ENCODE measurements around the gene COL4A2. TPM values are rescaled to one million over a fixed set of nuclear protein-coding genes. Genes with fewer than 3 reads are reported as not detected.
A peak's percentile ranks its signal among the peaks of the same experiment; 100 is the strongest.

The COL4A2 gene
- total RNA-seq, 4 donors from 2014 or later, result 75.1 to 322 (median 115) TPM

GRCh38 chr13:110269509-110270185 lies 37.4 kb upstream of the COL4A2 start:
- Histone ChIP-seq H3K36me3 (no peaks in the 10 kb centered on the region), H3K9me3 (no peaks in the 10 kb centered on the region), H3K4me1 (peaks cover 0 to 9% (median 4%) of the 10 kb centered on the region in 4 donors), H3K27me3 (no peaks in the 10 kb centered on the region), H3K4me3 (no peak overlapping the region), H3K27ac (peak overlapping the region in 2 of 4 donors; percentile 19 to 49)
- TF ChIP-seq POLR2AphosphoS5 (IDR thresholded peaks at IDR 0.05), result no peak
- TF ChIP-seq CTCF (IDR thresholded peaks at IDR 0.05), result no peak
- TF ChIP-seq EP300 (IDR thresholded peaks at IDR 0.05; ENCODE audit: low read depth), result no peak
- DNase-seq, result no peak
- in situ Hi-C loops (cut with MboI; ENCODE audit: low pct_ligation_motif_present in 1 of 4, low pct_unique_long_range_greater_than_20kb in 1 of 4, low sequenced_read_pairs in 3 of 4), result no loop called here
- WGBS, 2 donors (ENCODE audit: low coverage in 1 of 2), result 73 to 87% methylated on average over 2 to 14 of the region's 14 CpGs
- intact Hi-C loops (cut with DNase I; ENCODE audit: low total_unique reads), result no loop called here

GRCh38 chr13:110270507-110270906 lies 36.6 kb upstream of the COL4A2 start:
- H3K27ac ChIP-seq, result no peak overlapping the region
- intact Hi-C loops (cut with DNase I; ENCODE audit: low total_unique reads) (no loop called here), in situ Hi-C loops (cut with MboI; ENCODE audit: low pct_ligation_motif_present in 1 of 4, low pct_unique_long_range_greater_than_20kb in 1 of 4, low sequenced_read_pairs in 3 of 4) (no loop called here)
- no peak overlapping the region for H3K4me3 ChIP-seq
- H3K4me1 ChIP-seq, result peaks cover 0 to 13% (median 2%) of the 10 kb centered on the region in 4 donors
- no peak for DNase-seq
- 58 to 78% methylated on average over 3 to 7 of the region's 7 CpGs for WGBS, 2 donors (ENCODE audit: low coverage in 1 of 2)
- no peaks in the 10 kb centered on the region for H3K9me3 ChIP-seq
- H3K27me3 ChIP-seq, result no peaks in the 10 kb centered on the region
- no peaks in the 10 kb centered on the region for H3K36me3 ChIP-seq
- TF ChIP-seq POLR2AphosphoS5 (IDR thresholded peaks at IDR 0.05) (no peak), CTCF (IDR thresholded peaks at IDR 0.05) (no peak), EP300 (IDR thresholded peaks at IDR 0.05; ENCODE audit: low read depth) (no peak), POLR2A (IDR thresholded peaks at IDR 0.05) (no peak)

- Histone ChIP-seq H3K27me3 (no peaks in the 10 kb centered on the region), H3K27ac (no peak overlapping the region), H3K4me1 (peaks cover 0 to 13% (median 4%) of the 10 kb centered on the region in 4 donors), H3K4me3 (no peak overlapping the region), H3K9me3 (no peaks in the 10 kb centered on the region), H3K36me3 (no peaks in the 10 kb centered on the region)
- WGBS, 2 donors (ENCODE audit: low coverage in 1 of 2), result 85 to 86% methylated on average over 2 to 5 of the region's 5 CpGs
- DNase-seq, result no peak
- in situ Hi-C loops (cut with MboI; ENCODE audit: low pct_ligation_motif_present in 1 of 4, low pct_unique_long_range_greater_than_20kb in 1 of 4, low sequenced_read_pairs in 3 of 4), result no loop called here
- TF ChIP-seq EP300 (IDR thresholded peaks at IDR 0.05; ENCODE audit: low read depth), result no peak
- TF ChIP-seq CTCF (IDR thresholded peaks at IDR 0.05), result no peak
- TF ChIP-seq POLR2AphosphoS5 (IDR thresholded peaks at IDR 0.05), result no peak
- intact Hi-C loops (cut with DNase I; ENCODE audit: low total_unique reads), result no loop called here
Measured at GRCh38 chr13:110271313-110271712, 35.8 kb upstream of the COL4A2 start.

- DNase-seq, result no peak
- H3K4me3 ChIP-seq, result no peak overlapping the region
- intact Hi-C loops (cut with DNase I; ENCODE audit: low total_unique reads) (no loop called here), in situ Hi-C loops (cut with MboI; ENCODE audit: low pct_ligation_motif_present in 1 of 4, low pct_unique_long_range_greater_than_20kb in 1 of 4, low sequenced_read_pairs in 3 of 4) (no loop called here)
- WGBS, 2 donors (ENCODE audit: low coverage in 1 of 2), result 68 to 89% methylated on average over 3 to 5 of the region's 5 CpGs
- H3K36me3 ChIP-seq, result no peaks in the 10 kb centered on the region
- no peaks in the 10 kb centered on the region for H3K27me3 ChIP-seq
- H3K27ac ChIP-seq, result no peak overlapping the region
- no peaks in the 10 kb centered on the region for H3K9me3 ChIP-seq
- H3K4me1 ChIP-seq, result peaks cover 0 to 18% (median 9%) of the 10 kb centered on the region in 4 donors
- no peak for TF ChIP-seq POLR2AphosphoS5 (IDR thresholded peaks at IDR 0.05)
- no peak for TF ChIP-seq POLR2A (IDR thresholded peaks at IDR 0.05)
- TF ChIP-seq CTCF (IDR thresholded peaks at IDR 0.05), result no peak
- TF ChIP-seq EP300 (IDR thresholded peaks at IDR 0.05; ENCODE audit: low read depth), result no peak
Measured at GRCh38 chr13:110272227-110272626, 34.9 kb upstream of the COL4A2 start.

Measured in transverse colon (tissue), 4 donors.